GM06990 (cell line): ENCODE measurements around the gene ZMYND10.

ENCODE experiments used
- DNase-seq: peaks from one replicate; pipeline ENCODE4 v3.0.0-alpha.2; 2011; ENCODE audit not compliant: insufficient read length; ENCODE audit errors: extremely low read depth
- H3K27me3 ChIP-seq: replicated peaks from 2 replicates; pipeline ENCODE4 v1.6.0; 2011; ENCODE audit warnings: low read length; ENCODE audit not compliant: control insufficient read depth, insufficient read depth
- H3K36me3 ChIP-seq: 2 replicates; pipeline ENCODE4 v1.5.1; 2011; ENCODE audit warnings: low read length; ENCODE audit not compliant: control insufficient read depth, insufficient read depth
- H3K4me3 ChIP-seq: replicated peaks from 2 replicates; pipeline ENCODE4 v1.5.1; 2011; ENCODE audit warnings: low read depth, mild to moderate bottlenecking, control low read depth, low read length
- CTCF ChIP-seq: IDR thresholded peaks from 2 replicates; pipeline ENCODE4 v1.5.1; 2011; ENCODE audit warnings: low read length, control low read depth, mild to moderate bottlenecking, inconsistent platforms; ENCODE audit not compliant: insufficient read depth, poor library complexity, severe bottlenecking

ZMYND10 gene

GRCh38 chr3:50338965-50339364 is 6.6 kb downstream of the ZMYND10 start:
- Histone ChIP-seq H3K27me3 (no peaks in the 10 kb centered on the region), H3K36me3 (peaks cover 2% of the 10 kb centered on the region), H3K4me3 (peak overlapping the region; percentile 93)
- TF ChIP-seq CTCF = no peak
- no peak for DNase-seq

- TF ChIP-seq CTCF = no peak
- Histone ChIP-seq H3K36me3 (peaks cover 6% of the 10 kb centered on the region), H3K27me3 (no peaks in the 10 kb centered on the region)
These were observed 8.2 kb downstream of the ZMYND10 start for GRCh38 chr3:50337175-50337861.

GRCh38 chr3:50336452-50337174 is 8.9 kb downstream of the ZMYND10 start:
- Histone ChIP-seq H3K27me3 (no peaks in the 10 kb centered on the region), H3K36me3 (peaks cover 13% of the 10 kb centered on the region), H3K4me3 (peak overlapping the region; percentile 93)
- TF ChIP-seq CTCF = no peak
- DNase-seq = no peak

More at GRCh38 chr3:50337175-50337861, 8.2 kb downstream of the ZMYND10 start:
- DNase-seq = peak; percentile 99
- H3K4me3 ChIP-seq = peak overlapping the region; percentile 93

- no peak for TF ChIP-seq CTCF
- Histone ChIP-seq H3K4me3 (no peak overlapping the region), H3K36me3 (peaks cover 30% of the 10 kb centered on the region), H3K27me3 (no peaks in the 10 kb centered on the region)
- DNase-seq = no peak
These were observed 11.0 kb downstream of the ZMYND10 start for GRCh38 chr3:50334339-50335075.

GRCh38 chr3:50333744-50334328 is 11.7 kb downstream of the ZMYND10 start:
- Histone ChIP-seq H3K27me3 (no peaks in the 10 kb centered on the region), H3K4me3 (no peak overlapping the region), H3K36me3 (peaks cover 30% of the 10 kb centered on the region)
- no peak for TF ChIP-seq CTCF
- no peak for DNase-seq
